Activated CD4-positive, alpha-beta T cell treated with anti-CD3 and anti-CD28 coated beads, Interleukin-2, amount 50 U/mL, for 48 hours (primary cell): ENCODE data around the gene DNAJB14.
"Not testable (repeated sequence)": the region's sequence is repeated elsewhere in the genome, so short reads cannot be mapped to it uniquely, and the experiment has no call there.

ENCODE experiments used
- DNase-seq, 2 experiments: peaks; one replicate each; pipeline ENCODE4 v3.0.0-alpha.2; 2020

The DNAJB14 gene

DNA sequence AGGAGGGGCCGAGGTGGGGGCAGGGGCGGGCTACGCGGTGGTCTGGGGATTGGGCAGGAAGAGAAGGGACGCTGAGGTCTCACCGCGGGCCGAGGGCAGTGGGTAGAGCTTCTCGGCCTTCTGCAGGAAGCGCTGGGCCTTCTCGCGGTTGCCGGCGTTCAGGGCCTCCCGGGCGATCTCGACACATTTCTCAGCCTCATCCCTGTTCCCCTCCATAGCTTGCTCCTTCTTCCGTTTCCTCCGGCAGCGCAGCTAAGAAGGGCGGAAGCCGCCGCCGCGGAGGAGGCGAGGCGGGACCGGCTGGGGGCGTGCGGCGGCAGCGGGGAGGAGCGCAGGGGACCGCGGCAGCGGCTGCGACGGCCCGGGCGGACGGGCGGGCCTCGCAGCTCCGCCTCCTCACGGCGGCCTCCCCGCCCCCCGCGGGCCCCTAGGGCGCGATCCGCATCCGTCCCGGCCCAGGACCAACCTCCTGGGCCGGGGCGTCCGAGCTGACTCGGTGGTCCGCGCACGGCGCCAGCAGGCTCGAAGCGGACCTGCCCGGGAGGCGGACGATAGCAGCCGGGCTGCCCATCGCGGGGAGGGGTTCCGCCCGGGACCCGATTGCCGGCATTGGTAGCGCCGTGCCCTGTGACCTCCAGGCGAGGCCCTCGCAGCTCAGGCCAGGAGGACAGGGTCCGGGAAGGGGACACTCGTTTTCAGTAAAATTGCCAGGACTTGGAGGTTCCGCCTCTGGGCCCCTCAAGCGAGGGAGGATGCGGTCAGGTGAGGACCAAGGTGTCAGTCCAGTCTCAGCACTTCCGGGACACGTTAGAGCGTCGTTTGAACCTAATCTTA lies at the start of gene DNAJB14:
Gene DNAJB14, minus strand, starts transcription at position 263 of the 834 bp plus-strand sequence. Its CDS starts 47 bp downstream, at position 216.
- DNase-seq, result peak; percentile 77 to 81

DNA sequence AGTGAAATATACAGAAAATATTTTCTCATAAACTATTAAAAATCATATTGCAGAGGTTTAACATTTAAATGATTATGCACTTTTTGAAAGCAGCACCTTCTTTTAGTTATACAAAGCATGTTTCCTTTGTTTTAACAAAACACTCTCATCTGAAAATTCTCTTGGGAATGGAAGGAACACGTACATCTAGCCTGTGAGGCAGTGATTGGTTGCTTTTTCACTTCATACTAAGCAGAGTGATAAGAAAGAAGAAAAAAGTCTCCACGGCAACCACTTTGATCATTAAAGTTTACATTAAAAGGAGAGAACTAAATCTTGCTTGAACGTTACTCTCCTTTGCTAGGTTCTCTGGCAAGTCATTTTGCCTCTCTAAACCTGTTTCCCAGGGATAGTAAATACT lies 45.3 kb upstream of the DNAJB14 start:
- no peak for DNase-seq

DNA sequence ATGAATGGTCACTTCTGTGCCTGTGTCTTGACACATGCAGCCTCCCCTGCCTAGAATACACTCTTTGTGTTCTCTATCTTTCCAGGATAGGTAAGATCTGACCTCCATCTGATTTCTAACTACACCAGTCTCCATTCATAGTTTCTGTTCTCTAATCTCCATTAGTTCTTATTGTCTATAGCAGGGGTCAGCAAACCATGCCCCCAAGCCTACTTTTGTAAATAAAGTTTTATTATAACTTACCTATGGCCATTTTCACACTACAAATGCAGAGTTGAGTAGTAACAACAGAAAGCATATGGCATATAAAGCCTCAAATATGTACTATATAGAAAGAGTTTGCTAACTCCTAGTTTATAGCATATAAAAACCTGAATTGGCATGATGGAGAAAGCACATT lies 41.3 kb upstream of the DNAJB14 start:
- DNase-seq, result no peak

DNA sequence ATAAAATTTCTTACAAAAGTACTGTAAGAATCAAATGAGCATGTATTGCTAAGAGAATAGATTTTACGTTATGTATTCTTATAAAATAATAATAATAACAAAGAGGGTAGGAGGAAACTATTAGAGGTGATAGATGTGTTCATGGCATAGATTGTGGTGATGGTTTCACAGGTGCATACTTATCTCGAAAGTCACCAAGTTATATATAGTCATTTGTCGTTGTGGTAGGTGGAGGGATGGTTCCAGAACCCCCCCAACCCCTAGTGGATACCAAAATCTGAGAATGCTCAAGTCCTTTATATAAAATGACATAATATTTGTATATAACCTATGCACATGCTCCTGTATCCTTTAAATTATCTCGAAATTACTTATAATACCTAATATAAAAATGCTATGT lies 40.4 kb upstream of the DNAJB14 start:
- DNase-seq, result no peak

DNA sequence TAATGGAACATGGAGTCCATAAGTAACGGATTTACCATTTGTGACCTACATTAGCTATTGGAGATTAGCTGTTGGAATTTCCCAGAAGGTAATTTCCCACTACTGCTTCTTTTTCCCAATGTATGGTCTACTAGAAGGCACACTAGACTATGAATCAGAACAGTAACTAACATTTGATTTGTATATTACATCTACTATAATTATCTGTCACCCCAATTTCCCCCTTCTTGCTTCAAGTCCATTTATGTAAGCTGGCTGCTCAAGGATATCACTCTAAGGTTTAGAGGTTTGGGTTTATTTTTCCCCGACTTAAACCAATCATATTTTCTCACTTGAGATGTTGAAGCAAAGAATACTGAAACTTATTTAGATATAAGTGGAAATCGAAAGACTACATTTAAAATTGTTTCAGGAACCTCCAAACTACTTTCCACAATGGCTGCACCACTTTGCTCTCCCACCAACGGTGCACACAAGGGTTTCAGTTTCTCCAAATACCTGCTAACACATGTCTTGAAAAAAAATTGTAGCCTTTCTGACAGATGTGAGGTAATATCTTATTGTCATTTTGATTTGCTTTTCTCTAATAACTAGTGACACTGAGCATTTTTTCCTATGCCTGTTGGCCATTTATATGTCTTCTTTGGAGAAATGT lies 37.0 kb upstream of the DNAJB14 start:
- DNase-seq, result no peak

DNA sequence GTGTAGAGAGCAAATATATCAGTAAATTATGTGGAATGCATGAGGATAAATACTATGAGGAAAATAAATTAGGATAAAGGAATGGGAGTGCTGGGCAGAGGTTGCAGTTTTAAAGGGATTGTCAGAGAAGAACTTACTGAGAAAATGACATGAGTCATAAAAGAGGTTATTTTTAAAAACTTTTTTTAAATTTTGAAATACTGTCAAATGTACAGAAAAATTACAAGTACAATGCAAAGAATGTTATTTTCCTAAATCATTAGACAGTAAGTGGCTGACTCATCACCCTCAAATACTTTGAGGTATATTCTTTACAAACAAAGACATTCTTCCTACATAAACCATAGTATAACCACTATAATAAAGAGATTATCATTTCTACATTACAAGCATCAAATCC lies 33.5 kb upstream of the DNAJB14 start:
- no peak for DNase-seq

DNA sequence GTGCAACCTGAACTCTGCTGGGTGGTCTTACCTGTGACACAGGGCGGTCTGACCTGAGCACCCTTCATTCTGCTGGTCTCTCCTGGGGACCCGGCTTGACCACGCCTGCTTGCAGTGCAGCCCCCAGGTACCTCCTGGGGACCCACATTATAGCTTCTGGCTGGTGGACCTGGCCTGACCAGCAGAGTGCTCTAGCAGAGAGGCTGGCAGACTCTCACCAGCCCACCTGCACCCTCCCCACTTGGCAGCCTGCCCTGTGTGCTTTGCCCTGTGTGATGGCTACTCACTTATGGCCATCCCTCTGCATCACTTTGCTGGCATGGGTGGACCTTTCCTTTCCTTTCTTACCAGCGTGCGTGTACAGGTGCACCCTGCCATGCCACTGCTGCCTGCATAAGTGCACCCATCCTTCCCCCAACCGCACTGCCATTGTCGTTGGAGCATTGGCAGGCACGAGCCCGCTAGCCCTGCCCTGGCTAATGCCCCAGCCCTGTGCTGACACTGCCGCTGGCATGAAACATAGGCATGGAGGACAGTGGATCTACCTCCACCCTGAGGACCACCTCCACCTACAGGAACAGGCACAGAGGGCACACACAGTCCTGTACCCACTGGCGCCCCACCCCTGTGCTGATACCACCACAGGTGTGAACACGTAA lies 25.2 kb upstream of the DNAJB14 start:
- DNase-seq, result no peak

DNA sequence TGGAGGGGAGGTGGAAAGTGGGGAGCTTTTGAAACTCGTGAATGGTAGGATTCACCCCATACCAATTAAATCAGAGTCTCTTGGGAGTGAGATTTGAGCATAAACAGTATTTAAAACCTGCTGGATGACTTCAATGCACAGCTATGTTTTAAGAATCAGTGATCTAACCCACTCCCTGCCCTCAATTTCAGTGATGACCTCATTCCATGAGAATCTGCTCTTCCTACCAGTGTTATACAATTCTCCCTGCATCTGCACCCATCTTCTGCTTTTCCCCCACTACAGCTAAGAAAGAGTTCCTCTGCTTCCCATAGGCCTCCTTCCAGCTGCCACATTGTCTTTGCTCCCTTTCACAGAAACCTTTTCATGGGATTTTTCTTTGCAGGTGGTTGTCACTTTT lies 21.9 kb upstream of the DNAJB14 start:
- DNase-seq, result no peak

DNA sequence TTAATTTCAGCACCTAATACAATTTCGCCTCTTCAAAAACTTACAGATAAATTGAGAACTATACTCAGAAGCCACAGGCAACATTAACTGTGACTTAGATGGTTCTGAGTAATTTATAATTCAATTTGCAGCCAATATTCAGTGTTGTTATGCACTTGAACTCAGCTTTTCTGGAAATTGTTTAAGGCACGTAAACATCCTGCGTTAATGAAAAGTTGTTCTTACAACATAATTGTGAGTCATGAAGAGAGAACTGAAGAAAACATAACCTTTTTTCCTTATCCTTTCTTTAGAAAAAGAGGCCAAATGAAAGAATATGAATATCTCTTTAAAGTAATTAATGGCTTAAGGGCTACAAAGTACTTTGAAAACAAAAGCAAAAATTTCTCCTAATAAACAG lies 20.3 kb upstream of the DNAJB14 start:
- no peak for DNase-seq

DNA sequence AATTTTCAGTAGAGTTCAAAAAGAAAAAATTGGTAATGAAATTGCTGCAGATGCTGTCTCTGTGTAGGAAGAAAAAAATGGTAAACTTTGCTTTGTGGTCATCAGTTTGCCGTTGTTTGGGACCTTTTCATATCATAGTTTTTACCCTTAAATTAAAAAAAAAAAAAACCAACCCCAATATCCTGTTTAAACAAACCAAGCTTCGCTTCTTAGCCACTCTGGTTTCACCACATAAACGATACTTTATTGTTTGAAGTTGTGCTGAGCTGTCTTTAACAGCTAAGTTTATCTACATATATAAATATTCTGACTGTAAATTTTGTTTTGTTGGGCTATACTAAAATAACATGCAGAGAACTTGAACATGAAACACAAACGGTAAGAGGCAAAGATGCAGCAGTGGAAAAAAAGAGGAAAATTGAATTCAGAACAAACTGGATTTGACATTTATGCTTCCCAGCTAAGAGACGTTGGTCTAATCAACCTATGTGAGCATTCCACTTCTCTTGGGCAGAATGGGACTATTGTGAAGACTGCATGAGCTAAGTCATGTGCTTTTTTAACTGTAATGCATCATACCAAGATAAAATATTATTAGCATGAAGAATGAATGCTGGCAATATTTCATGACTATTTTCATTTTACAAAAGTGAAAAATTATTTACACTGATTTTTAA lies 19.4 kb upstream of the DNAJB14 start:
- no peak for DNase-seq

DNA sequence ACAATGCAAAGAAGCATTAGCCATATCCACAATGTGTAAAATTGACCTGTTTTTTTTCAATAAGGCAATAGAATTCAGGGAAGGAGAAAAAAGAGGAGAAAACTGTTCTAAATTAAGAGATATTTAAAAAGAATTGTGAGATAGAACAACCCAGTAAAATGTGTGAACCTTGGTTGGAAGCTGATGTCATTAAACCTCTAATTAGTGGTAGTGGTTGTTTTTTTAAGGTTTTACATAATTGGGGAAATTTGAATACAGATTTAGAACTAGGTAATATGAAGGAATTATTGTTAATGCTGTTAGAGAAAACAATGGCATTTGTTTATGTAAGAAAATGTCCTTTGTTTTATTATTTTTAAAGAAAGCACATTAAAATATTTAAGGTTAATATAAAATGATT lies 18.8 kb upstream of the DNAJB14 start:
- no peak for DNase-seq

DNA sequence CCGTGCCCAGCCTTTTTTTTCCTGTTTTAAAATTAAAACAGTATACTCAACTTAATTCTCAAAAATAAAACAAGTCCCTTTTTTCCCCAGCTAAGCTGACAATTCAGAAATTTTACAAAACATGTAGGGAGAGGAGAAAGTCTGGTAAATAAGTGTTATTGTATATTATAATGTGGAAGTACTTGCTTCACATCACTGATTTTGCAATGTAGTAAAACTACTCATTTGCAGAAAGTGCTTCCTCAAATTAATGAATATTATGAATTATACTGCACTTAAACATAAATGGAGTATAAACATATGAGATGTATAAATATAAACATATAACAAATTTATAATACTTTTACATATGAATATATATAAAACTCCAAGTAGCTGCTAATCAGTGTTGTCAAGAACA lies 15.3 kb upstream of the DNAJB14 start:
- no peak for DNase-seq

DNA sequence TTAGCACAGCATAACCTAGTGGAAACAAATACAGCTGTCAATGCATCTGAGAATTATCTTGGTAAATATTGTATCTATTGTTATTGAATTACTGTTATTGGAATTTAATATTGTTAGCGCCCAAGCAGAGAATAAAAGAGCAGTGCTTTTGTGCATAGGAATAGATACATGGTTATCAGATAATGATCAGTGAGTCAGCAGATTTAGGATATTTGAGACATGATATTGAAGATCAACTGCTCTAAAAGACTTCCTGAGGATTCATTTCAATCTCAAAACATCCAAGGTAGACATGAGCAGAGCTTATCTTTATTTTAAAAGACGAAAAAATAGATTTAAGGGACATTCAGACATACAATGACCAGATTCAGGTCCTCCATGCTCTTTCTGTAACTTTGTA lies 14.2 kb upstream of the DNAJB14 start:
- no peak for DNase-seq

DNA sequence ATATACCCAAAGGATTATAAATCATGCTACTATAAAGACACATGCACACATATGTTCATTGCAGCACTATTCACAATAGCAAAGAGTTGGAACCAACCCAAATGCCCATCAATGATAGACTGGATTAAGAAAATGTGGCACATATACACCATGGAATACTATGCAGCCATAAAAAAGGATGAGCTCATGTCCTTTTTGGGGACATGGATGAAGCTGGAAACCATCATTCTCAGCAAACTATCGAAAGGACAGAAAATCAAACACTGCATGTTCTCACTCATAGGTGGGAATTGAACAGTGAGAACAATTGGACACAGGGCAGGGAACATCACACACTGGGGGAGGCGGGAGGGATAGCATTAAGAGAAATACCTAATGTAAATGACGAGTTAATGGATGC lies 11.8 kb upstream of the DNAJB14 start:
- not testable (repeated sequence) for DNase-seq

DNA sequence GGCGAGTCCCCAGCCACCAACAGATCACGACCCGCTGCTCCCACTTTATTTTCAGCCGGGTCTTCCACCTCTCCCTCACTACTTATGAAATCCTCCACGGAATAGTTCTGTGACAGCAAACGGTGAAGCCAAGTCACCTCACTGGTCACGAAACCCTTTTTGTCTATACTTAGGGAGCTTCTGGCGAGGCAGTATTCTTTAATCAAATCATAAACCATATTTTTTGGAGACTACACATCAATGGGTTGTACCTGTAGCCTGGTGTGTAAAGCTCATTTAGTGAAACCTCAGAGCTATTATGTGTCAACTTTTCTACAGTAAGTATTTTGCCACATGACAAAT lies 4.5 kb upstream of the DNAJB14 start:
- no peak for DNase-seq

DNA sequence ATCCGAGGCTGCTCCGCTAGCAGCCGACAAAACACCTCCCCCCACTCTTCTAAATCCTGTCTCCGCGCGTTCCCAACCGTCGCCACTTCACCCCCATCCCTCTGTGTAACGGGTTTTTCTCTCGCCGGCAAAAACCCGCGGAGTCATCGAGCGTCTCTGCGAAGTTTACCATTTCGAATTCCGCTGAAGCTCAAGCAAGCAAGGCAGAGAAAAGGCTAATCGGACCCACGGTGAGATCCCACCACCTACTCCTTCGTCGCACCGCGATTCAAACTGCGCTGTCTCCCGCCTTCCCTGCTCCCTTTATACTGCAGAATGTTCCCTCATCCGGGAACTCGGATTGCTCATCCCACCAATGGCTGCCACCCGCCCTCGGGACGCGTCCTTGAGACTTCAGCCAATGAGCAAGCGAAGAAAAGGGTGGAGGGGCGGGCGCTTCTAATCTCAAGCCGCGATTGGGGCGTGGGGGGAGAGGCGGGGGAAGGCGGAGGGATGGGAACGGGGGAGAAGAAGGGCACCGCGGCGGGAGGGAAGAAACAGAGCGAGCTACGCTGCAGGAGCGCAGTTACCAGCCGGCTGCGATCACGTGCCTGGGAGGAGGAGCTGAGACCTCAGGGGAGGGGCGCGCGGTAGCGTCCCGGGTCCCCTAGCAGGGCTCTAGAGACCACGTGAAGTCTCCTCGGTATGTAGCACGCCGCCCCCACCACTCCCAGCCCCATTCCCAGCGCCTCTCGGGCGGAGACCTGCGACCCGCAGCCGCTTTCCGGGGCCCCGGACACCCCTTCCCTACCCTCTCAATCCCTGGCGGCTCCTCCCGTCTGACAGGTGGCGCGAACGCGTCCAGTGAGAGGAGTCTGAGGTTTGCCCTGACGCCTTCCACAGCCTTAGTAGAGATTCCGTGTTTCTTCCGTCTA lies 3.8 kb upstream of the DNAJB14 start, which contains the start of gene H2AZ1:
Gene H2AZ1, minus strand, starts transcription at position 277 of the 914 bp plus-strand sequence. Its CDS starts 105 bp downstream, at position 172.
- peak; percentile 98 to 99 for DNase-seq

DNA sequence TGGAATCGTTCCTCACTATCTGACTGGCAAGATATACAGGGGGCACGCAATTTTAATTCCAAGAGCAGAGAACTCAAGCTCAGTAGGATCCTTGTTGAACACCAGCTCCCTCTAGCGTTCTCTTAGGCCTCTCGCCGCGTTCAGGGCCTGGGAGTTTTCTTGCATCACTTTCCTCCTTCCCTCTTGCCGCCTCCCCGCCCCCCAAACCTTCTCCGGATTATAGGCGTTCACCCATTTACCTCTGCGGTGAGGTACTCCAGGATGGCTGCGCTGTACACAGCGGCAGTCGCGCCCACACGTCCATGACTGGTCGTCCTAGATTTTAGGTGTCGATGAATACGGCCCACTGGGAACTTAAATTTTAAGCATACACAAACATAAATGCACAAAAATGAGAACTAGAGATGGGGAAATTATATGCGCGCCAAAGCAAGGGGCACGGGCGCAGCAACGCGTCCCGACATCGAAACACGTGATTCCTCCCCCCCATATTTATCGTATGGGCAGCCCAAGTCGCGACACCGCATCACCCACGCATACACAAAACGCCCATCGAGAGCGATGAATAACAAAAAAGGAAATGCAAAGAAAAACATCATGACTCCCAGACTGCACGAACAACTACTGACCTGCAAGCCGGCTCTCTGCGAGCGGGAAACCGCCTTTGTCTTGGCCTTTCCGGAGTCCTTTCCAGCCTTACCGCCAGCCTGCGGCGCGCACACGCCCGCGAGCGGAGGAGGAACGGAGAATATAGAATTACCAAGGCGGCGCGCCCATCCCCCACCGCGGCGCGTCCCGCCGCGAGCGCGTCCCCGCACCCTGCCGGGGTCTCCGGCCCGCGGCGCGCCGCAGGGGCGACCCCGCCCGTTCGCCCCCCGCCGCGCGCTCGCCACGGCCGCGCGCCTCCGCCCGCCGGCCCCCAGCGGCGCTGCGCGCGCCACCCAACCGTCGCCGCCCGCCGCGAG lies 2.9 kb upstream of the DNAJB14 start:
- DNase-seq, result peak; percentile 93 to 95

DNA sequence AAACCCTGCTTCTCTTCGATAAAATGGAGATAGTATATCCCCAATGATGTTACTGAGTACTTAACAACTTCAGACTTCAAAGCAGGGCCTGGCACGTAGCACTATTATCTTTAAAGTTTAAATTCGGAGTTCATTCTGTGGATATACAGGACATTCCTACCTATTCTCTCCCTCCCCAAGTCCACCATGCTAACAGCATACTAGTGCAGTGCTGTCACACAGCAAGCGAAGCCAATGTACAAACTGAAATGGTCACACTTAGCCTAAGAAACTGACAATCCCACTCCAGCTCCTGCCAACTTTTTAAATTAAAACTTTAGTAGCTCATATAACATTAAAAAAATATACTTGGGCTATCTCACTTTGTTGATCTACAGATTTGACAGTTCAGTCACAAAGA lies 1.2 kb upstream of the DNAJB14 start:
- DNase-seq, result no peak

DNA sequence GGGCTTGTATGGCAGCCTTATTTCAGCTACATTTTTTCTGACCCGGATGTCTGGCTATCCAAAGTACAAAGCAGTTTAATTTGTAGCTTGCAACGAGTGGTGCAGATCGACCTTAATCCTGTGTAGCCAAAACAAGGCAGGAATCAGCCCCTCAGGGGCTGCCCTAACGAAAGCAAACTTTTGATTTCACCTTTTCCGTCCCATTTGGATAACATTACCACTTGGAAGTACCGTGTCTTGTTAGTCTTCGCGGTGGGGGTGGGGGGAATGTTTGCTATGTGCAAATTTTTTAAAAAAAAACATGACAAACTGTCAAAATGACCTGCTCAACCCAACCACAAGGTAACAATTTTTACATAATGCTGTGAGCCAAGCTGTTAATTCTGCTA lies 766 bp upstream of the DNAJB14 start:
- no peak for DNase-seq

DNA sequence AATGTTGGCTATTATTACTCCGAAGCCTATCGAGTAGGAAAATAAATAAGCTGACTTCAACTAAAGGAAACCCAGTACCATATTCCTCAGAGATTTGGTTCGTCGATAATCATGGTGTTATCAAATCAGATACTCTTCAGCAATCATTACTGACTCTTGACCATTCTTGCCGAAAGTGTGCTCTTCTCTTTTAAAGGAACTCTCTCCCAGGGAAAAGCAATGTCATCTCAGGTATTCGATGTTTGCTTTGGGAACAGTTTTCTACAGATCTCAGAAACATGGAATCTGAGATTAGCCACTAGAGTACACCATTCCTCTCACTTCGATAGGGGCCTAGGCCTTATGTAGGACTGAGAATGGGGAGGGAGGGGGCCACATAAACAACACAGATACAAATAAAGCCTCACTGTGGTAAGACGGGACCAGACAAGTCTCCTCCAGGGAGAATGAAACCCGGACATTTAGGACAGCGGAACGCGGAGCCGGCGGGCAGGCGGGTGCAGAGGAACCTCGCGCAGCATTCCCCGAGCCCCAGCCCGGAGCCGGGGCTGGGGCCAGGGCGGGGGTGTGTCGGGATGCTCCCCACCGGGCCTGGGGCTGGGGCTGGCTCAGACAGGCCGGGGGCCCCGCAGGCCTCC lies 581 bp downstream of the DNAJB14 start:
- DNase-seq, result no peak
